Endothelial cell of umbilical vein (primary cell): ENCODE measurements around the gene REC8. TPM values are rescaled to one million over a fixed set of nuclear protein-coding genes. Genes with fewer than 3 reads are reported as not detected.
A peak's percentile ranks its signal among the peaks of the same experiment; 100 is the strongest.

Experiments
- BruUV-seq: library from RNA; stranded (reverse); fragments of 400-500 nt; replicated peaks from 2 replicates; lab custom pipeline; 2021; lab: Mats Ljungman, UMichigan
- CTCF ChIA-PET: fragments of 300-600, 350-600 bp; sonication (Branson Sonifier 250); formaldehyde crosslinking; loops from one replicate; lab custom pipeline; 2021; ENCODE audit warnings: antibody characterized with exemption, inconsistent platforms; lab: Charles Lee
- POLR2A ChIA-PET: fragments of 300-600, 350-600 bp; sonication (Branson Sonifier 250); formaldehyde crosslinking; loops from one replicate; lab custom pipeline; 2021; ENCODE audit warnings: antibody characterized with exemption, inconsistent platforms; lab: Charles Lee
- DNase-seq: peaks from one replicate; pipeline ENCODE4 v3.0.0-alpha.2; 2011; ENCODE audit warnings: low read depth, low spot score
- FAIRE-seq: peaks from 2 replicates; lab custom pipeline; 2011; peaks lifted over from hg19 to GRCh38; lab: Jason Lieb, UNC
- H2AFZ ChIP-seq: 2 replicates; pipeline ENCODE4 v1.6.0; 2012; ENCODE audit warnings: low read depth, low read length, control low read depth, inconsistent platforms
- H3K27ac ChIP-seq: 2 replicates; pipeline ENCODE4 v1.5.1; 2011; ENCODE audit warnings: low read depth, mild to moderate bottlenecking, control low read depth, low read length, moderate library complexity; ENCODE audit not compliant: insufficient read depth
- H3K27me3 ChIP-seq, 2 experiments: 2 replicates each; pipeline versions ENCODE4 v1.6.0 to v1.6.1; 2011; ENCODE audit warnings: low read length in 2 of 2, mixed read lengths in 1 of 2; ENCODE audit not compliant: control insufficient read depth in 2 of 2, insufficient read depth in 2 of 2
- H3K36me3 ChIP-seq, 2 experiments: 2 replicates in 1 of 2; 3 replicates in 1 of 2; pipeline ENCODE4 v1.5.1; 2011; ENCODE audit warnings: low read length in 2 of 2, mild to moderate bottlenecking in 1 of 2, moderate library complexity in 1 of 2; ENCODE audit not compliant: control insufficient read depth in 2 of 2, insufficient read depth in 2 of 2; ENCODE audit errors: extremely low read depth in 1 of 2
- H3K4me1 ChIP-seq: 3 replicates; pipeline ENCODE4 v1.5.1; 2011; ENCODE audit warnings: mild to moderate bottlenecking, low read length; ENCODE audit not compliant: control insufficient read depth, insufficient read depth; ENCODE audit errors: extremely low read depth
- H3K4me2 ChIP-seq: 2 replicates; pipeline ENCODE4 v1.6.1; 2011; ENCODE audit warnings: low read length, control low read depth, mixed read lengths; ENCODE audit not compliant: insufficient read depth
- H3K4me3 ChIP-seq, 3 experiments: fragments of 200-600 bp in 1 of 3; sonication (generic), shearing (Covaris generic) in 1 of 3; replicated peaks in 1 of 3; 2 replicates each; pipeline ENCODE4 v1.5.1; 2011 to 2016; ENCODE audit warnings: control low read depth in 3 of 3, low read length in 3 of 3, mild to moderate bottlenecking in 2 of 3, inconsistent platforms in 1 of 3, low read depth in 1 of 3, moderate library complexity in 1 of 3; ENCODE audit not compliant: insufficient read depth in 1 of 3
- H3K79me2 ChIP-seq: 2 replicates; pipeline ENCODE4 v1.6.0; 2012; ENCODE audit warnings: low read length, inconsistent platforms; ENCODE audit not compliant: control insufficient read depth, insufficient read depth
- H3K9ac ChIP-seq: replicated peaks from 2 replicates; pipeline ENCODE3; 2011; ENCODE audit warnings: low read length, control low read depth; ENCODE audit not compliant: insufficient read depth; ENCODE audit errors: extremely low read depth
- H3K9me1 ChIP-seq: replicated peaks from 3 replicates; pipeline ENCODE4 v1.6.0; 2011; ENCODE audit warnings: mild to moderate bottlenecking, low read length; ENCODE audit not compliant: control insufficient read depth, insufficient read depth; ENCODE audit errors: extremely low read depth
- H3K9me3 ChIP-seq: replicated peaks from 2 replicates; pipeline ENCODE4 v1.5.1; 2012; ENCODE audit warnings: low read length, inconsistent platforms; ENCODE audit not compliant: control insufficient read depth, insufficient read depth
- H4K20me1 ChIP-seq: replicated peaks from 2 replicates; pipeline ENCODE3; 2011; ENCODE audit warnings: mild to moderate bottlenecking, low read length; ENCODE audit not compliant: control insufficient read depth, insufficient read depth; ENCODE audit errors: extremely low read depth
- GATA2 ChIP-seq: IDR thresholded peaks from 2 replicates; pipeline ENCODE4 v1.7.0; 2011; ENCODE audit warnings: low read depth, mild to moderate bottlenecking, moderate library complexity, mixed read lengths, low read length; ENCODE audit not compliant: insufficient read length, insufficient read depth
- JUN ChIP-seq: IDR thresholded peaks from 2 replicates; pipeline ENCODE4 v1.6.1; 2011; ENCODE audit warnings: borderline replicate concordance, low read depth; ENCODE audit not compliant: insufficient read length, insufficient read depth
- MAX ChIP-seq: IDR thresholded peaks from 2 replicates; pipeline ENCODE4 v1.6.1; 2011; ENCODE audit not compliant: insufficient read depth, insufficient read length
- MYC ChIP-seq: IDR thresholded peaks from one replicate; pipeline ENCODE4 v1.6.1; 2011; ENCODE audit warnings: mild to moderate bottlenecking, low read depth, low read length
- POLR2A ChIP-seq: IDR thresholded peaks from 2 replicates; pipeline ENCODE4 v1.6.1; 2012; ENCODE audit warnings: low read depth, mild to moderate bottlenecking, control low read depth, low read length
- dilution Hi-C: fragments of 300-500 bp; cut with MboI; formaldehyde crosslinking; loops from one replicate; pipeline ENCODE4 v1.15.0; 2019; ENCODE audit warnings: low sequenced_read_pairs; ENCODE audit not compliant: extremely low pct_ligation_motif_present
- intact Hi-C: fragments of 100-400 bp; cut with micrococcal nuclease; formaldehyde crosslinking; loops from one replicate; pipeline ENCODE4 v1.10.0; 2022
- polyA plus RNA-seq, 4 experiments: library from polyadenylated mRNA; depleted of rRNA in 3 of 4; stranded (reverse) in 3 of 4; unstranded in 1 of 4; fragments of >200 nt; gene quantifications; 2 replicates each; pipeline versions ENCODE4 v1.2.1 to v1.2.3, GENCODE V29; 2011 to 2012; ENCODE audit warnings: missing spikeins in 1 of 4
- total RNA-seq: library from RNA; stranded (reverse); gene quantifications from 2 replicates; pipeline ENCODE4 v1.2.3, GENCODE V29; 2021
- TF ChIP-seq, protein P1 (sequence below), 2 donors: IDR thresholded peaks; 1 replicate in 1 of 2; 2 replicates in 1 of 2; pipeline ENCODE4 v1.5.1; 2011; ENCODE audit warnings: low read length in 2 of 2, mild to moderate bottlenecking in 2 of 2, moderate library complexity in 2 of 2, control low read depth in 1 of 2, inconsistent platforms in 1 of 2, low read depth in 1 of 2; ENCODE audit not compliant: insufficient read depth in 1 of 2; ENCODE audit errors: extremely low read depth in 1 of 2

Gene REC8
- total and polyA plus RNA-seq, 2 donors (not counting 3 experiments of a cell fraction or from before 2014, with no cell fraction given) = 12.5 to 33.6 TPM

DNA sequence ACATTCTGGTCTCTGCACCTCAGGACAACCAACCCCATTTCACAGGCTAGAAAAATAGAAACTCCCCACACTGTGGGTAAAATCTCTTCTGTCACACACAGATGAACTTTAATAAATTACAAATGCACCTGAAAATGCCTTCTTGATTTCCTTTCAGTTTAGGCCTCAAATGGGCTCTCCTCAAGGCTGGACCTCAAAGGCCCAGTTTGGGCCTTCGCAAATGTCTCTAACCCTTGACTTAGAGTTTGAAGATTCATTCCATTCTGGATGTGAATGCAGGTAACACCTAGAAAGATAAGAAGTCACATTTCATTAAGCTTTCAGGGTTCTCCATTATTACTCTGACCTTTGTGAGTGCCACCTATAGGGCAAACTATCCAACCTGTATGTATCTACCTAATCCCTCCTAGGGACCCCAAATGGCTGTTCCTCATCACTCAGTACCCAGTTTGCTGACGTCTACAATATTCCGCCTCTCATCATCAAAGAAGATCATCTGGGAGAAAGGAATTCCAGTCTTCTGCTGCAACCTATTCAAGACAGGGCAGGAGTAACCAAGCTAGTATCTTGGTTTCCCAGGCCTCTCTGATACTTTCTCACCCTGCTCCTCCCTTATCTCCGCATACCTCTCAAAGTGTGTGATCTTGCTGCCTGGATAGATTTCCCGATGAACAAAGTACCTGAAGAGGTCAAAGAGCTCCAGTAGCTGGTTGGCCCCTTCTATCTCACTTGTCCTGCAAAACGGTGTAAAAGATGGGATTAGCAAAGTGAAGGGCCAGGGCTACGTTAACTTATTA is 42.2 kb downstream of the REC8 start:
- POLR2A ChIA-PET = interaction anchor here (0.5 to 3.4 kb wide), 9 partner anchors 9 to 200 kb away, joined by 3 to 21 read pairs (median 5); partner anchors contain the start of genes GMPR2, IPO4, PSME2 and RNF31
- CTCF ChIA-PET = interaction anchor here (0.7 to 4.9 kb wide), 11 partner anchors 11 to 218 kb away, joined by 3 to 71 read pairs (median 7); partner anchors contain the start of genes CIDEB, DHRS1, IPO4 and IRF9
- Histone ChIP-seq H3K9me1 (no peaks in the 10 kb centered on the region), H3K79me2 (peaks cover 3% of the 10 kb centered on the region), H3K36me3 (peaks cover 4 to 14% of the 10 kb centered on the region in 2 experiments), H3K9me3 (no peaks in the 10 kb centered on the region), H2AFZ (peak overlapping the region; percentile 56), H3K27me3 (no peaks in the 10 kb centered on the region), H4K20me1 (no peaks in the 10 kb centered on the region), H3K27ac (peak overlapping the region; percentile 91), H3K4me2 (peak overlapping the region; percentile 47), H3K4me3 (peak overlapping the region in 1 of 3 experiments; percentile 34), H3K9ac (peak overlapping the region; percentile 53), H3K4me1 (peaks cover 11% of the 10 kb centered on the region)
- intact Hi-C loops = loop anchor here (1.0 kb wide), 5 partner anchors 10 to 67 kb away; partner anchors contain the start of genes GMPR2, IRF9, NEDD8 and RNF31
- DNase-seq (no peak), FAIRE-seq (no peak)
- BruUV-seq = TSS peak; percentile 79
- dilution Hi-C loops = no loop called here
- TF ChIP-seq JUN = no peak
- no peak for TF ChIP-seq MYC
- TF ChIP-seq, protein P1, sequence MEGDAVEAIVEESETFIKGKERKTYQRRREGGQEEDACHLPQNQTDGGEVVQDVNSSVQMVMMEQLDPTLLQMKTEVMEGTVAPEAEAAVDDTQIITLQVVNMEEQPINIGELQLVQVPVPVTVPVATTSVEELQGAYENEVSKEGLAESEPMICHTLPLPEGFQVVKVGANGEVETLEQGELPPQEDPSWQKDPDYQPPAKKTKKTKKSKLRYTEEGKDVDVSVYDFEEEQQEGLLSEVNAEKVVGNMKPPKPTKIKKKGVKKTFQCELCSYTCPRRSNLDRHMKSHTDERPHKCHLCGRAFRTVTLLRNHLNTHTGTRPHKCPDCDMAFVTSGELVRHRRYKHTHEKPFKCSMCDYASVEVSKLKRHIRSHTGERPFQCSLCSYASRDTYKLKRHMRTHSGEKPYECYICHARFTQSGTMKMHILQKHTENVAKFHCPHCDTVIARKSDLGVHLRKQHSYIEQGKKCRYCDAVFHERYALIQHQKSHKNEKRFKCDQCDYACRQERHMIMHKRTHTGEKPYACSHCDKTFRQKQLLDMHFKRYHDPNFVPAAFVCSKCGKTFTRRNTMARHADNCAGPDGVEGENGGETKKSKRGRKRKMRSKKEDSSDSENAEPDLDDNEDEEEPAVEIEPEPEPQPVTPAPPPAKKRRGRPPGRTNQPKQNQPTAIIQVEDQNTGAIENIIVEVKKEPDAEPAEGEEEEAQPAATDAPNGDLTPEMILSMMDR (IDR thresholded peaks at IDR 0.05; ENCODE audit: extremely low read depth in 1 of 2, insufficient read depth in 1 of 2, low read depth in 1 of 2, low read length in 2 of 2) = no peak
- no peak for TF ChIP-seq GATA2
- no peak for TF ChIP-seq POLR2A
- no peak for TF ChIP-seq MAX
